ENCODE data around the gene ITIH5. TPM values are rescaled to one million over a fixed set of nuclear protein-coding genes. Genes with fewer than 3 reads are reported as not detected.

Gene ITIH5
- total and polyA plus RNA-seq, 9 of the 15 experiments (the other 6 are each of a cell fraction or from before 2014, with no cell fraction given), result 0.52 to 4.5 (median 2.6) TPM

DNA sequence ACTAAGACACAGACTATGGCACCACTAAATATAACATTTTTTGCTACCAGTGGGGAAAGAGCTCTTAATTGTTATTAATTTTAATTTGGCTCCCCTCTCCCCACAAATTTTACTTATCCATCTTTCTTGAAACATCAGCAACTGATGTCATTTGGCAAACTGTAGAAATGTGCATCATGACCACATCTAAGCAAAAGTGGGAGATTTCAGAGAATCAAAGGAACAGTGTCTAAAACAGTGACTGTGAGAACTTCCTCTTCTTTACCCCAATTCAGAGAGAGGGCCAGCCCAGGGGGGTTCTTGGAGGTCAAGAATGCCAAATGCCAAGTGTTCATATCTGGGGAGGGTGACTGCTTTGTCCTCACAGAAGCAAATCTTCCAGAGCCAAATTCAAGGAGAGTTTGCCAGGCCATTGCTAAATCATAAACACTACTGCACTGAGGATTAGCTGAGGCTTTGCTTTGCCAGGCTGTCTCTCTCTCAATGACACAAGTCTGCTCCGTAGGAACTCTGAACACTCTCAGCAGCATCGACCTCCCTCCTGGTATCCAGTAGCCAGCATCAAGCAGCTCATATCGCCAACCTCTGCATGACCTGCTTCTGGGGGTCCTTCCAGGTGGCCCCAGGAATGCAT lies 65.6 kb downstream of the ITIH5 start:
- Histone ChIP-seq H4K20me1 (replicated peaks; ENCODE audit: control insufficient read depth, insufficient read depth, low read length) (no peaks in the 10 kb centered on the region), H3K79me2 (ENCODE audit: control insufficient read depth, insufficient read depth, low read length) (no peaks in the 10 kb centered on the region), H2AFZ (ENCODE audit: low read depth, low read length) (no peak overlapping the region), H3K4me2 (ENCODE audit: insufficient read depth, low read length) (no peak overlapping the region), H3K9me1 (ENCODE audit: control insufficient read depth, insufficient read depth, low read length) (no peaks in the 10 kb centered on the region), H3K4me3 (no peak overlapping the region), H3K9me3 (replicated peaks; ENCODE audit: control insufficient read depth, insufficient read depth, low read depth, low read length) (no peaks in the 10 kb centered on the region), H3K27me3 (ENCODE audit: control insufficient read depth in 2 of 2, insufficient read depth in 2 of 2, low read length in 2 of 2) (peaks cover 4 to 20% of the 10 kb centered on the region in 2 experiments), H3K36me3 (ENCODE audit: control insufficient read depth, insufficient read depth, low read length) (no peaks in the 10 kb centered on the region), H3K4me1 (replicated peaks in 1 of 2; ENCODE audit: control insufficient read depth in 2 of 2, insufficient read depth in 2 of 2, low read length in 2 of 2) (no peaks in the 10 kb centered on the region), H3K27ac (ENCODE audit: extremely low read depth, low read depth, low read length) (no peak overlapping the region), H3K9ac (ENCODE audit: insufficient read depth in 1 of 2, low read depth in 2 of 2, low read length in 2 of 2) (no peak overlapping the region)
- ChIA-PET POLR2A (interaction anchor here (0.8 kb wide), 1 partner anchor 16 kb away, joined by 3 read pairs; no protein-coding TSS in a partner anchor), CTCF (ENCODE audit: low intra/inter-chr PET ratio) (no interaction called here)
- no peak for TF ChIP-seq GABPB2 (CRISPR knock-in tag; conservative IDR thresholded peaks at IDR 0.05)
- TF ChIP-seq ETS2 (tag; IDR thresholded peaks at IDR 0.05; ENCODE audit: borderline replicate concordance, poor library complexity, severe bottlenecking), result no peak
- TF ChIP-seq, protein P1, sequence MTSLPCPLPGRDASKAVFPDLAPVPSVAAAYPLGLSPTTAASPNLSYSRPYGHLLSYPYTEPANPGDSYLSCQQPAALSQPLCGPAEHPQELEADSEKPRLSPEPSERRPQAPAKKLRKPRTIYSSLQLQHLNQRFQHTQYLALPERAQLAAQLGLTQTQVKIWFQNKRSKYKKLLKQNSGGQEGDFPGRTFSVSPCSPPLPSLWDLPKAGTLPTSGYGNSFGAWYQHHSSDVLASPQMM (CRISPR knock-in tag; IDR thresholded peaks at IDR 0.05), result no peak
- no peak for TF ChIP-seq RBM25 (IDR thresholded peaks at IDR 0.05; ENCODE audit: low read depth, low read length, severe bottlenecking)
- ATAC-seq (no peak), FAIRE-seq (no peak), DNase-seq (ENCODE audit: extremely low read depth in 1 of 4, low spot score in 3 of 4) (no peak)
- intact Hi-C loops (cut with micrococcal nuclease), result no loop called here
- WGBS (ENCODE audit: insufficient coverage, low coverage, missing lambda C conversion rate), result 0% methylated on average over 3 of the region's 3 CpGs
- BruUV-seq (replicated peaks), result no TSS peak
- in situ Hi-C loops (cut with MboI), result no loop called here

DNA sequence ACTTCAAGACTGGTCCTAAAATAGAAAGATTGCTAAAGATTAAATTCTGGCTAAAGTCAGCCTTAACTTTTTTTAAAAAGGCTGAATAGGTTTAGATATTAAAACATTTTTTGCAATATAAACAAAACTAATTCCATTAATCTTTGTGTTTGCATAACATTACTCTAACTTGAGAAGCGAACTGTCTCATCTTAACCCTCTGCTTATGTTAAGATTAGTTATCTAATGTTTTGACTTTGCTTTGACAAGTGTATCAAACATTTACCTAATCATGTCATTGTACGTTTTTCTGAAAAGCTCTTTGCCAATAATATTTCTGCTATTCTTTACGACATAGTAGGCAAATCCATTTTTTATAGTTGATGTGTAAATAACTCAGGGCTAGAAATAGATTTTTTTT lies 68.0 kb downstream of the ITIH5 start:
- FAIRE-seq, result no peak
- POLR2A ChIA-PET, result interaction anchor here (0.6 to 0.7 kb wide), 2 partner anchors 10 to 304 kb away, joined by 3 to 4 read pairs; no protein-coding TSS in a partner anchor
- no peaks in the 10 kb centered on the region for H4K20me1 ChIP-seq (replicated peaks; ENCODE audit: control insufficient read depth, insufficient read depth, low read length)
- no peak overlapping the region for H3K4me3 ChIP-seq
- no peaks in the 10 kb centered on the region for H3K9me1 ChIP-seq (ENCODE audit: control insufficient read depth, insufficient read depth, low read length)
- H3K4me2 ChIP-seq (ENCODE audit: insufficient read depth, low read length), result no peak overlapping the region
- CTCF ChIA-PET (ENCODE audit: low intra/inter-chr PET ratio), result no interaction called here
- H3K27ac ChIP-seq (ENCODE audit: extremely low read depth, low read depth, low read length), result no peak overlapping the region
- no peak for DNase-seq (ENCODE audit: extremely low read depth in 1 of 4, low spot score in 3 of 4)
- WGBS (ENCODE audit: insufficient coverage, low coverage, missing lambda C conversion rate), result 3% methylated on average over 3 of the region's 3 CpGs
- intact Hi-C loops (cut with micrococcal nuclease) (no loop called here), in situ Hi-C loops (cut with MboI) (no loop called here)
- no peaks in the 10 kb centered on the region for H3K4me1 ChIP-seq (replicated peaks in 1 of 2; ENCODE audit: control insufficient read depth in 2 of 2, insufficient read depth in 2 of 2, low read length in 2 of 2)
- H3K9me3 ChIP-seq (replicated peaks; ENCODE audit: control insufficient read depth, insufficient read depth, low read depth, low read length), result no peaks in the 10 kb centered on the region
- BruUV-seq (replicated peaks), result no TSS peak
- H2AFZ ChIP-seq (ENCODE audit: low read depth, low read length), result no peak overlapping the region
- H3K27me3 ChIP-seq (ENCODE audit: control insufficient read depth in 2 of 2, insufficient read depth in 2 of 2, low read length in 2 of 2), result peaks cover 6 to 17% of the 10 kb centered on the region in 2 experiments; a peak in 4 of 5 replicates
- no peak for ATAC-seq
- no peak overlapping the region for H3K9ac ChIP-seq (ENCODE audit: insufficient read depth in 1 of 2, low read depth in 2 of 2, low read length in 2 of 2)
- no peaks in the 10 kb centered on the region for H3K79me2 ChIP-seq (ENCODE audit: control insufficient read depth, insufficient read depth, low read length)
- H3K36me3 ChIP-seq (ENCODE audit: control insufficient read depth, insufficient read depth, low read length), result no peaks in the 10 kb centered on the region
- TF ChIP-seq HIVEP1 (CRISPR knock-in tag; IDR thresholded peaks at IDR 0.05) (no peak), ZBTB7A (IDR thresholded peaks at IDR 0.05; ENCODE audit: borderline replicate concordance, control insufficient read depth, low read depth, low read length) (no peak), ZNF583 (CRISPR knock-in tag; IDR thresholded peaks at IDR 0.05) (no peak), MECOM (CRISPR knock-in tag; IDR thresholded peaks at IDR 0.05) (no peak), CSDE1 (IDR thresholded peaks at IDR 0.05) (no peak), SPI1 (IDR thresholded peaks at IDR 0.05; ENCODE audit: borderline replicate concordance, low read depth, low read length) (no peak), GATAD2B (IDR thresholded peaks at IDR 0.05; ENCODE audit: borderline replicate concordance) (no peak), ESRRA (IDR thresholded peaks at IDR 0.05; ENCODE audit: borderline replicate concordance, low read depth) (no peak), HDAC8 (tag; IDR thresholded peaks at IDR 0.05) (no peak)
- TF ChIP-seq, protein P2, sequence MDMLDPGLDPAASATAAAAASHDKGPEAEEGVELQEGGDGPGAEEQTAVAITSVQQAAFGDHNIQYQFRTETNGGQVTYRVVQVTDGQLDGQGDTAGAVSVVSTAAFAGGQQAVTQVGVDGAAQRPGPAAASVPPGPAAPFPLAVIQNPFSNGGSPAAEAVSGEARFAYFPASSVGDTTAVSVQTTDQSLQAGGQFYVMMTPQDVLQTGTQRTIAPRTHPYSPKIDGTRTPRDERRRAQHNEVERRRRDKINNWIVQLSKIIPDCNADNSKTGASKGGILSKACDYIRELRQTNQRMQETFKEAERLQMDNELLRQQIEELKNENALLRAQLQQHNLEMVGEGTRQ (CRISPR knock-in tag; IDR thresholded peaks at IDR 0.05), result no peak
- TF ChIP-seq, protein P3, sequence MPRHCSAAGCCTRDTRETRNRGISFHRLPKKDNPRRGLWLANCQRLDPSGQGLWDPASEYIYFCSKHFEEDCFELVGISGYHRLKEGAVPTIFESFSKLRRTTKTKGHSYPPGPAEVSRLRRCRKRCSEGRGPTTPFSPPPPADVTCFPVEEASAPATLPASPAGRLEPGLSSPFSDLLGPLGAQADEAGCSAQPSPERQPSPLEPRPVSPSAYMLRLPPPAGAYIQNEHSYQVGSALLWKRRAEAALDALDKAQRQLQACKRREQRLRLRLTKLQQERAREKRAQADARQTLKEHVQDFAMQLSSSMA (CRISPR knock-in tag; IDR thresholded peaks at IDR 0.05), result no peak
